22Rv1 (cell line): Measurements from ENCODE around the gene JDP2.
"Not testable (repeated sequence)": the region's sequence is repeated elsewhere in the genome, so short reads cannot be mapped to it uniquely, and the experiment has no call there.

ENCODE experiments used
- H3K27ac ChIP-seq: fragments of 450-650 bp; 2 replicates; pipeline ENCODE4 v1.5.1; 2017
- ZFX ChIP-seq: fragments of 450-650 bp; IDR thresholded peaks from 2 replicates; pipeline ENCODE4 v1.6.1; 2017; ENCODE audit warnings: antibody characterized with exemption, borderline replicate concordance
- TF ChIP-seq, protein P1 (sequence below): fragments of 450-650 bp; IDR thresholded peaks from 2 replicates; pipeline ENCODE4 v1.5.1; 2017; ENCODE audit warnings: mild to moderate bottlenecking

JDP2 gene, protein sequence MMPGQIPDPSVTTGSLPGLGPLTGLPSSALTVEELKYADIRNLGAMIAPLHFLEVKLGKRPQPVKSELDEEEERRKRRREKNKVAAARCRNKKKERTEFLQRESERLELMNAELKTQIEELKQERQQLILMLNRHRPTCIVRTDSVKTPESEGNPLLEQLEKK

DNA sequence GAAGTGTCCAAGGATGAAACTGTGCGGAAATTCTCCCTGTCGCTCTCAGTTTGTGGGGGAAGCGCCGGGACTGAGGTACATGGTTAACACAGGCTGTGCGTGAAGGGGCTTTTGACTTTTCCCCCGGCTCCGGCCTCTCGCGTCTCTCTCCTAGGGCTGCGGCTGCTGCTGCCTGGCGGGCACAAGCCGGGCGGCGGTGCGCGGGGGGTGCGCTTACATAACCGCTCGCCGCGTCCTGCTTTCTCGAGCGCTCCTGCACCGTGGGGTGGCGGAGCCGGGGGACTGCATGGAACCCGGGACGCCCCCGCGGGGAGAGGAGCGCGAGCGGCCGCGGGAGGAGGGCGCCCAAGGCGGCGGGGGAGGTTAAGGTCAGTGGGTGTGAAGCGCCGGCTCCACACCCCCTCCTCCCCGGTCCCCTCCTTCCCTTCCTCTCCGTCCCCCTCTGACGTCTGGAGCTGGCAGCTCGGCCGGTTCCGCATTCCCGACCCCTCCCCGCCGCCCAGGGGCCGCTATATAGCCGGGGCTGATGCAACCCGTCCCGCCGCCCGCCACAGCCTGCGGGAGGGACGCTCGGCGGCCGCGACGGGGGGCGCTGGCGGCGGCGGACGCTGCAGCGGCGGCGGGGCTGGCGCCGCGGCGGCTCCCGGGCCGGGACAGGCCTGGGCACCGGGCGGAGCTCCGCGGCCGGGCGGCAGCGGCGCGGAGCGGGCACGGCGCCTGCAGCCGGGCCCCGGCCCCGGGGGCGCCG, at the start of gene JDP2:
Gene JDP2, plus strand, starts transcription at position 541 of the 748 bp plus-strand sequence. CDS start 9,899 bp downstream, outside the sequence.
- TF ChIP-seq, protein P1, sequence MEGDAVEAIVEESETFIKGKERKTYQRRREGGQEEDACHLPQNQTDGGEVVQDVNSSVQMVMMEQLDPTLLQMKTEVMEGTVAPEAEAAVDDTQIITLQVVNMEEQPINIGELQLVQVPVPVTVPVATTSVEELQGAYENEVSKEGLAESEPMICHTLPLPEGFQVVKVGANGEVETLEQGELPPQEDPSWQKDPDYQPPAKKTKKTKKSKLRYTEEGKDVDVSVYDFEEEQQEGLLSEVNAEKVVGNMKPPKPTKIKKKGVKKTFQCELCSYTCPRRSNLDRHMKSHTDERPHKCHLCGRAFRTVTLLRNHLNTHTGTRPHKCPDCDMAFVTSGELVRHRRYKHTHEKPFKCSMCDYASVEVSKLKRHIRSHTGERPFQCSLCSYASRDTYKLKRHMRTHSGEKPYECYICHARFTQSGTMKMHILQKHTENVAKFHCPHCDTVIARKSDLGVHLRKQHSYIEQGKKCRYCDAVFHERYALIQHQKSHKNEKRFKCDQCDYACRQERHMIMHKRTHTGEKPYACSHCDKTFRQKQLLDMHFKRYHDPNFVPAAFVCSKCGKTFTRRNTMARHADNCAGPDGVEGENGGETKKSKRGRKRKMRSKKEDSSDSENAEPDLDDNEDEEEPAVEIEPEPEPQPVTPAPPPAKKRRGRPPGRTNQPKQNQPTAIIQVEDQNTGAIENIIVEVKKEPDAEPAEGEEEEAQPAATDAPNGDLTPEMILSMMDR = no peak
- no peak for TF ChIP-seq ZFX
- H3K27ac ChIP-seq = 0 out of 2 replicates have a peak within 1 kb of the TSS, but pooled peaks have one; percentile 10

DNA sequence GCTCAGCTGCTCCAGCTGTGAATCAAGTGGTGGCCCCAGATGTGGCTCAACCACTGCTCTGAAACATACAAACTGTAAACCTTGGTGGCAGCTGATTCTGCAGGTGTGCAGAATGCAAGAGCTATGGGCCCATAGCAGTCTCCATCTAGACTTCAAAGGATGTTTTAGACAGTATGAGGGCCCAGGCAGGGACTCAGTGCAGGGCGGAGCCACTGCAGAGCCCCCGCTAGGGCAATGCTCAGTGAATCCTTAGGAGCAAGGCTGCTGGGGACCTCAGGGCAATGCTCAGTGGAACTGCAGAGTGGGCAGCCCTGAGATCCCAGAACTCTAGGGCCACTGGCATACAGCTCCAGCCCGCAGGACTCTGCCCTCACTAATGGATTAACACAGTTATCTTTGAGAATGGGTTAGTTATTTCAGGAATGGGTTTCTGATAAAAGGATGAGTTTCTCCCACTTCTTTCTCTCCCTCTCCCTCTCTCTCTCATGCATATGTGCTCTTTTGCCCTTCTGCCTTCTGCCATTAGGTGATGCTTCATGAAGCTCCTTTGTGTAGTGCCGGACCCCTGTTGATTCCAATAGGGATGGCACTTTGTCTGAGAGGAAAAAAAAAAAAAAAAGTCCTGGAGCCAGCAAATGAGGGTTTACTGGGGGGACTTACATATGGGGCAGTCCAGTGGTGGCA, 48.4 kb upstream of the JDP2 start:
- TF ChIP-seq ZFX = no peak
- TF ChIP-seq, protein P1 = no peak
- H3K27ac ChIP-seq = no peak overlapping the region

DNA sequence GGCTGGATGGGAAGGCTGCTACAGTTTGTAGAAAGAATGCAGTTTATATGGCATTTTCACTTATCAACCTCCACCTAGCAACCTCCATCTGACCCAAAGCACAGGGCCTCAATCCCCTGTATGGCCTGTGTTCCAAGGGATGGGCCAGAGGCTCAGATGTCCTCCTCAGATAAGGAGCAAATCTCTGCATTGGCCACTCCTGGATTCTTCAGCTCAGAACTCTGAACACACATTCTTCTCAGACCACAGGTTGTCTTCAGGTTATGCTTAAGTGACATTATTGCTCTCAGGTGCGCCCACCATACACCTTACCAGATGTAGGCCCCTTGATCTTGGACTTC, 47.9 kb upstream of the JDP2 start:
- no peak overlapping the region for H3K27ac ChIP-seq
- TF ChIP-seq, protein P1 = no peak
- no peak for TF ChIP-seq ZFX

DNA sequence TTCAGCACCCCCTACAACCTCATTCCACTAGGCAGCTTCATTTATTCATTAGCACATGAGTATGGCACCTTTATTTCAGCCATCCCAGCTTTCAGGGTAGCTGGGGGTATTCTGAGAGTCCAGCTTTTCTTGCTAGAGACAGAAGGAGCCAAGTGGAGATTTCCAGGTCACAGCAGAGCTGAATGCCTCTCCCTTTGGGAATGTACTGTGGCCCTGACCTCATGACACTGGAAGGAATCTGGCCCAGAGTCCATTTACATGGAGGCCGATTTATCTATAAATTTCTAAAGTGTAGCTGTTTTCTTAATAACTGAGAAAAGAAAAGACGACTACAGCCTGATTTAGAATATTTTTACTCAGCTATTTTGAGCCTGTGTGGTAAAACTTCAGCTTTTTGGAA, 47.2 kb upstream of the JDP2 start:
- no peak for TF ChIP-seq ZFX
- TF ChIP-seq, protein P1 = no peak
- H3K27ac ChIP-seq = no peak overlapping the region

DNA sequence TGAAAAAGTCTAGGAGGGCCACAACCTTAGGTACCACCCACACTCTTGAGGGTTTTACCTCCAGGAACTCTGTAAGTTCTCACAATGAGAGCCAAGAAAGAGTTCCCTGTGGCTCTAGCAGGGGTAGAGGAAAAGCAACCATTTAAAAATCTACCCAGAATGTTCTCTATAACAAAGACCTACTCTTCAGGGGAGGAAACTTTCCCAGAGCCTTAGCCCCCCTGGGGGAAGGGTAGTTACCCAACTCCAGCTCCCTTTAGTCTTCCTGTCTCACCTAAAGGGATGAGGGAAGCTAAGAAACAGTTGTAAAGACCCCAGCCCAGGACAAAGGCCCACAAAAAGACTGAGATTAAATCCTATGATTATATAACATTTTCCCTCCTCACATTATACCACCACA, 46.2 kb upstream of the JDP2 start:
- TF ChIP-seq ZFX = no peak
- TF ChIP-seq, protein P1 = no peak
- H3K27ac ChIP-seq = no peak overlapping the region

DNA sequence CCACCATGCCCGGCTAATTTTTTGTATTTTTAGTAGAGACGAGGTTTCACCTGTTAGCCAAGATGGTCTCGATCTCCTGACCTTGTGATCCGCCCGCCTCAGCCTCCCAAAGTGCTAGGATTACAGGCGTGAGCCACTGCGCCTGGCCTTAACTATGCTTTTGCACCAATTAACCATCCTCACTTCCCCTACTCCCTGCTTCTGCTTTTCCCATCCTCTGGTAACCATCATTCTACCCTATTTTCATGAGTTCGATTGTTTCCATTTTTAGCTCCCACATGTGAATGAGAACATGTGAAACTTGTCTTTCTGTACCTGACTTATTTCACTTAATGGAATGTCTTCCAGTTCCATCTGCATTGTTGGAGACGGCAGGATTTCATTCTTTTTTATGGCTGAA, 44.6 kb upstream of the JDP2 start:
- not testable (repeated sequence) for H3K27ac ChIP-seq

DNA sequence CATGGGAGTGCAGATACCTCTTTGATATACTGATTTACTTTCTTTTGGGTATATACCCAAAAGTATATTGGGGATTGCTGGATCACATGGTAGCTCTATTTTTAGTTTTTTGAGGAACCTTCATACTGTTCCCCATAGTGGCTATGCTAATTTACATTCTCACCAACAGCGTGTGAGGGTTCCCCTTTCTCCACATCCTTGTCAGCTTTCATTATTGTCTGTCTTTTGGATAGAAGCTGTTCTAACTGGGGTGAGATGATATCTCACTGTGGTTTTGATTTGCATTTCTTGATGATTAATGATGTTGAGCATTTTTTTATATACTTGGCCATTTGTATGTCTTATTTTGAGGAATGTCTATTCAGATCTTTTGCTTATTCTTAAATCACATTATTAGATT, 44.1 kb upstream of the JDP2 start:
- no peak for TF ChIP-seq ZFX
- TF ChIP-seq, protein P1 = no peak
- H3K27ac ChIP-seq = no peak overlapping the region
